Stimulated activated CD4-positive, alpha-beta T cell treated with anti-CD3 and anti-CD28 coated beads, TNF-alpha, amount 100 ng/mL, for 4 hours (primary cell): Measurements from ENCODE around the gene LAMA2.

ENCODE experiments used
- DNase-seq, 3 experiments: peaks; one replicate each; pipeline ENCODE4 v3.0.0-alpha.2; 2020; ENCODE audit warnings: low read depth in 3 of 3

LAMA2 gene, protein sequence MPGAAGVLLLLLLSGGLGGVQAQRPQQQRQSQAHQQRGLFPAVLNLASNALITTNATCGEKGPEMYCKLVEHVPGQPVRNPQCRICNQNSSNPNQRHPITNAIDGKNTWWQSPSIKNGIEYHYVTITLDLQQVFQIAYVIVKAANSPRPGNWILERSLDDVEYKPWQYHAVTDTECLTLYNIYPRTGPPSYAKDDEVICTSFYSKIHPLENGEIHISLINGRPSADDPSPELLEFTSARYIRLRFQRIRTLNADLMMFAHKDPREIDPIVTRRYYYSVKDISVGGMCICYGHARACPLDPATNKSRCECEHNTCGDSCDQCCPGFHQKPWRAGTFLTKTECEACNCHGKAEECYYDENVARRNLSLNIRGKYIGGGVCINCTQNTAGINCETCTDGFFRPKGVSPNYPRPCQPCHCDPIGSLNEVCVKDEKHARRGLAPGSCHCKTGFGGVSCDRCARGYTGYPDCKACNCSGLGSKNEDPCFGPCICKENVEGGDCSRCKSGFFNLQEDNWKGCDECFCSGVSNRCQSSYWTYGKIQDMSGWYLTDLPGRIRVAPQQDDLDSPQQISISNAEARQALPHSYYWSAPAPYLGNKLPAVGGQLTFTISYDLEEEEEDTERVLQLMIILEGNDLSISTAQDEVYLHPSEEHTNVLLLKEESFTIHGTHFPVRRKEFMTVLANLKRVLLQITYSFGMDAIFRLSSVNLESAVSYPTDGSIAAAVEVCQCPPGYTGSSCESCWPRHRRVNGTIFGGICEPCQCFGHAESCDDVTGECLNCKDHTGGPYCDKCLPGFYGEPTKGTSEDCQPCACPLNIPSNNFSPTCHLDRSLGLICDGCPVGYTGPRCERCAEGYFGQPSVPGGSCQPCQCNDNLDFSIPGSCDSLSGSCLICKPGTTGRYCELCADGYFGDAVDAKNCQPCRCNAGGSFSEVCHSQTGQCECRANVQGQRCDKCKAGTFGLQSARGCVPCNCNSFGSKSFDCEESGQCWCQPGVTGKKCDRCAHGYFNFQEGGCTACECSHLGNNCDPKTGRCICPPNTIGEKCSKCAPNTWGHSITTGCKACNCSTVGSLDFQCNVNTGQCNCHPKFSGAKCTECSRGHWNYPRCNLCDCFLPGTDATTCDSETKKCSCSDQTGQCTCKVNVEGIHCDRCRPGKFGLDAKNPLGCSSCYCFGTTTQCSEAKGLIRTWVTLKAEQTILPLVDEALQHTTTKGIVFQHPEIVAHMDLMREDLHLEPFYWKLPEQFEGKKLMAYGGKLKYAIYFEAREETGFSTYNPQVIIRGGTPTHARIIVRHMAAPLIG (N-terminal part only)

GRCh38 chr6:128882991-128883611 is at the start of gene LAMA2:
TSS of gene LAMA2 (plus strand) at chr6:128883138. CDS start at chr6:128883246, 108 bp downstream.
- DNase-seq: no peak

DNA sequence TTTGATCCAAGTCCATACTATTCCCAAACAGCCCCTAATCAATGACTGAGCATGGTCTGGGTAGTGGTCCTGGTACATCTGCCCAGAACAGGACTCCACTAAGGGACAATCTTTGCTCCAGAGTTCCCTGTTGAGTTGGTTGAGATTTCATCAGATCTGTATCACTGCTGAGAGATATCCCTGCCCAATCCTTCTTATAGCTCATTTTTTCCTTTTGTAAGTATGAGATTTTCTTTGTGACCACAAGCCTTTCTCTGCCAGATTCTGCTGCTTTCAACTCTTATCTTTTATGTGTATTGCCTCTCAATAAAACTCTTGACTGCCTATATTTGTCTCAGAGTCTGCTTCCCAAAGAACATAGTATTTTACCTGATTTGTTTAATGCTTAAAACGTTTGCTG is 46.2 kb upstream of the LAMA2 start:
- DNase-seq: no peak

GRCh38 chr6:128841518-128841917 is 41.4 kb upstream of the LAMA2 start:
- DNase-seq: no peak

DNA sequence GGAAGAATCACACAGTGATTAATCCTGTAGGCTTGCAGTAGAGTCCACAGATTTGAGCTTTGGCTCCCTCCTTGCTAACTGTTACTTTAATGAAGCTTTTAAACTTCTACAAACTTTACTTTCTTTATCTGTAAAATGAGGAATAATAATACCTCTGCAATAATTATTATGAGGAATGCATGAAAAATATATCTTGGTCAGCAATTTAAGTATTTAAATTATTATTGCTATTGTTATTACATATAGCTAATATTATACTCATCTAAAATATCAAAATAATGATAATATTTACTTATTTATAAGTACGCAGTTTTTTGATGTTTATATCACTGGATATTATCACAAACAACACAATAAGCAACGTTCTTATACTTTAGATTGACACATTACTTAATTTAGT is 38.3 kb upstream of the LAMA2 start:
- DNase-seq: no peak

DNA sequence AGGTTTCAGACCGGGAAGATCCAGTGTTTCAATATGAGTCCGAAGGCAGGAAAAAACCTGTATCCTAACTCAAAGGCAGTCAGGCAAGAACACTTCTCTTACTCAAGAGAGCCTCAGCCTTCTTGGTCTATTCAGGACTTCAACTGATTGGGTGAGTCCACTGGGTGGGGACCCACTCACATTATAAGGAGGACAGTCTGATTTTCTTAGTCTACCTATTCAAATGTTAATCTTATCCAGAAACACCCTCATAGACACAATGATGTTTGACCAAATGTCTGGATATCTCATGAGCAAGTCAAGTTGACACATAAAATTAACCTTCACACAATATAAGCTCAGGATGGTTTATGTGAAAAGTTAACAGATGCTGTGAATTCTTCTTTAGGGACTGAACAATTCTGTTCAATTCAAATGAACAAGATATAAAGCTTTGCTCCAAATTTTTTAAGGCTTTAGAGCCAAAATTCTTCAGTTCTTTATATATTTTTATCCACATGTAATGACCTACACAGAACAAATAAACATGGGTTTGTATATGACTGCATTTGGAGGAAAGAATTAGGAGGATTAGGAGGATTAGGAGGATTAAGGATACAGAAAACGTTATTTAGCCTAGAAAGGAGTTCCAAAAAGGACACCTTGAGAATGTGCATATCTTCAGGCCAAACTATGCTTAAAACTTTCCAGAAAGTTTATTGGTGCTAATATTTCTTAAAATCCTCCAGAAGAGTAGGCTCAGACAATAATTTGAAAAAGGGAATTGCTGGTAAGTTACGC is 35.3 kb upstream of the LAMA2 start:
- DNase-seq: no peak

- no peak for DNase-seq
These were observed 34.6 kb upstream of the LAMA2 start for GRCh38 chr6:128848212-128848935.

GRCh38 chr6:128855581-128856085 is 27.3 kb upstream of the LAMA2 start:
- DNase-seq: no peak

DNA sequence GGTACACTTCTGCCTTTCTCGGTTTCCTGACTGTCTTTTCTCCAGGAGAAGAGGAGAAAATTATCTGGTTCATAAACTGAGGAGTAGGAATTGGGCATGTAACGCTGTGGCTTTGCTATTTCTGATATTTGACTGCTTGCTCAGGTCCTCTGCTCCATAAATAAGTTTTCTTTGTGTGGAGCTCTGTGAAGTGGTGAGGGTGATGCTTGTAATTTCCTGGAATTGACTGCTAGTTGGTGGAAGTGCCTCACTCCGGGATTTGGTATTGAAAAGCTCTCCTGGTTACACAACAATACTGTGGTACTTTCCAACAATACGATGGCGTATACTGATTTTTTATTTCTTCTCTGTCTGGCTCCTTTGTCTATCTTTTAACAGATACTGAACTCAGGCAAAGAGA is 25.1 kb upstream of the LAMA2 start:
- no peak for DNase-seq

- DNase-seq: no peak
These were observed 22.2 kb upstream of the LAMA2 start for GRCh38 chr6:128860782-128861181.

DNA sequence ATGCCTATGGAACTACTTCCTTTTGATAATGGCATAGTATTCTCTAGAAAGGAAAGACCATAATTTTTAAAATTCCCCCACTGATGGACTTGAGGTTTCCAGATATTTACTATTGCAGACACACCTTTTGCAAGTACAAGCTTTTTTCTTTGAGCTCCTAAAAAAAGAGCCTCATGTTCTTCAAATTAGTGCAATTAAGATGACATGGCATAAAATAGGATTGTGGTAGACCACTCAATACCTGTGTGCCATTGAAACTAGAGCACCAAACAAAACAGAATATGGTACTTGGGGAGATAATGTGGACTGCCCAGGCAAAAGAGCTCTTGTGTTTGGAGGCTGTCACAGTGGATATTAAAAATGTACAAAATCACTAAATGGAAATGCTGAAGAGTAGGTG is 19.0 kb upstream of the LAMA2 start:
- DNase-seq: no peak

DNA sequence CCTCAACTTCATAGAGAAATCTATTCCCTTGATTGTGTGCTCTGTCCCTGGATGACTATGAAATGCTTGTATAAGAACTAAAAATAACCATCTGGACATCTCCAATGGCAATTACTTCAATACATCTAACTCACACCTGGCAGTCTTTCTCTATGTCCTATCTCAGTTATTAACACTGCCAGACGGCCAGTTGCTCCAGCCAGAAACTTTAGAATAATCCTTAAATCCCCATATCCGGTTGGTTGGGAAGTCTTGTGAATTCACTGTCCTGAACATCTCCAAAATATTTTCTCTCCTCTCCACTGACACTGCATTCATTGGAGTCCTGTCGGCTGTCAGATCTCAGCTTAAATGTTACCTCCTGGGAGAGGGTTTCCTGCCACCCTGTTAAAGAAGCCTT is 12.2 kb upstream of the LAMA2 start:
- DNase-seq: no peak

DNA sequence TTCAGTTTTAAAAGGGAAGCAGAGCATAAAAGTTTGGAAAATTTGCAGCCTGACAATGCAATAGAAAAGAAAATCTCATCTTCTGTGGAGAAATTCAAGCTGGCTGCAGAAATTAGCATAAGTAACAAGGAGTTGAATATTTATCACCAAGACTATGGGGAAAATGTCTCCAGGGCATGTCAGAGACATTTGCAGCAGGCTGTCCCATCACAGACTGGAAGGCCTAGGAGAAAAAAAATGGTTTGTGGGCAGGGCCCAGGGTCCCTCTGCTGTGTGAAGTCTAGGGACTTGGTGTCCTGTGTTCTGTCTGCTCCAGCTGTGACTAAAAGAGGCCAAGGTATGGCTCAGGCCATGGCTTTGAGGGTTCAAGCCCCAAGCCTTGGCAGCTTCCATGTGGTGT is 8.1 kb upstream of the LAMA2 start:
- no peak for DNase-seq

GRCh38 chr6:128882560-128882959 is 378 bp upstream of the LAMA2 start:
- no peak for DNase-seq

DNA sequence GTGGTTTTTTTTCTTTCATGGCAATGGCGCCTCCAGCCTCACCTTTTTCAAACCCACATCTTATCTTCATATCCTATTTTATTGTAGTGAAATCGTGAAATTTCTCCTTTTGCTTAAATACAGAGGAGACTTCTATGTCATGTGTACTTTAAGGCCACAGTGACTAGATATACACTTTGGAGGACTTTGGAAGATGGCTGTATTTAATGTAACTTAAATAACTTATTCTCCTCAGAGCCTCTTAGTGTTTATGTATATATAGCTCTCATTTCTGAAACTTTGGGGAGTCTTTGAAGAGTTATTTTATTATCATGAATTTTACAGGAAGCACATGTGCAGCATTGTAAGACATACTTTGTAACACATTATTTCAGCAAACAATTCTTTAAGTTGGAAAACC is 968 bp downstream of the LAMA2 start:
- no peak for DNase-seq

- no peak for DNase-seq
These were observed 2.4 kb downstream of the LAMA2 start for GRCh38 chr6:128885381-128885780.

DNA sequence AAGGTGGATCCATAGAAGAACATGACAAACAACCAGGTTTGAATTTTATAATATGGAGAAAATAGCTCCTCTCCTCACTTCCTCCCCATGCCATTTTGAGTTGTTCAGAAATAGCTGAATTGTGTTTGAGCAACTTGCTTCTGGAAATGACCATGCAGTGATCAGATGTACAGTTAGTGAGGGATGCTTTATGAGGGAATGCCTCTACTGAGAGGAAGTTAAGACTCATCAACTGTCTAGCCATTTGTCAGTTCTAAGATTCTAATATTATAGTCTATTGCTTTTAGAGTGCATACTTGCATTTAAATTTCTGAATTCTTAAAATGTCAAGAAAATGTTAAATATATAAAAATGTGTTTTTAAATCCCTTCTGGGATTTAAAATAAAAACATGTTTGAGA is 3.8 kb downstream of the LAMA2 start:
- no peak for DNase-seq

GRCh38 chr6:128888444-128889175 is 5.7 kb downstream of the LAMA2 start:
- no peak for DNase-seq

GRCh38 chr6:128889870-128890269 is 6.9 kb downstream of the LAMA2 start:
- DNase-seq: no peak

DNA sequence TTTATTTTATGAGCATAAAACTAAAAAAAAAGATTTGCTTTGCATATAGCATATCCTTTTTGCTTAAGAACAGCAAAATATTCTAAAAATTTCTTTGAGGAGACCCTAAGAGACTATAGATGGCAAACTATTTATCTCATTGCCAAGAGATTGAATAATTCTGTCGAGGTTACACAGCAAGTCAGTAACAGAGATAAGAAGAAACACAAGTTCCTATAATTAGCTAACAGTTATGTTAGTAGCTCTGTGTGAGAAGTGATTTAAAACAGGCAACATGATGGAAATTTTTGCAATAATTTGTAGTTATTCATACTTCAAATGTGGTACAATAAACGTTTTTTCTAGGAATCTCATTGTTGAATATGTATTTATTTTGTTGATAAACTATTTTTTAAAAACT is 9.1 kb downstream of the LAMA2 start:
- no peak for DNase-seq
